Midbrain (tissue), 1 donor: Measurements from ENCODE around the gene MBD3.

Experiments used
- DNase-seq: peaks from one replicate; lab custom pipeline; 2025; lab: John Stamatoyannopoulos, UW

The MBD3 gene

DNA sequence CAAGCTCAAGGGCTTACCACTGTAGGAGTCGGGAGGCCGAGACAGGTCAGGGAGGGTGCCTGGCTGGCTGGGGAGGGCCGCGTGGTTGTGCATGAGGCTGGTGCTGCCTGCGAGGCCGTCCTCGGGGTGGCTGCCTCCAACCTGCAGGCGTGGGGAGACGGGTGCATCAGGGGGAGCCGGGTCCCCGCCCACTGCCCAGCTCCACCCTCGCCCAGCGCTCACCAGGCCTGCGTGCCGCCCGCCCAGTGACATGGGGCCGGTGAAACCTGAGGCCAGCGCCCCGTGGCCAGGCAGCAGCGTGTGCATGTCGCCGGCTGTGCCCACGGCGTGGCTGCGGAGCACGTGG lies 26.4 kb upstream of the MBD3 start:
- DNase-seq, result no peak

GRCh38 chr19:1618157-1619093 lies 25.8 kb upstream of the MBD3 start:
- no peak for DNase-seq

DNA sequence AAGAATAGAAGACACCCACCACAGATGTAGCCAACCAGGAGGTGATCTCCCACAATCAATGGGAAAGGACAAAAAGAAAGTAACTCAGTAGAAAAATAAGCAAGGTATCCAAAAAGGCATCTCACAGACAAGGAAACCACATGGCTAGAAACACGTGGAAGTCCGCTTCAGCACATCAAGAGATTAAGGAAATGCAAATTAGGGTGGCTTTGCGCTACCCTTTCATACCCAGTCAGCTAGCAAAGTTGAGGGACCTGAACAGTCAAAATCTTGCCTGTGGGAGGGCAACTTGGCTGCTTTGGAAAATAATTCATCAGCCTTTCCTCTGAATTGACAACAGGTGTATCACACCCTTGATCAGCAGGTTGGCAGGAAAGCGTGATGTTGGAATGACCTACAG lies 24.2 kb upstream of the MBD3 start:
- no peak for DNase-seq

DNA sequence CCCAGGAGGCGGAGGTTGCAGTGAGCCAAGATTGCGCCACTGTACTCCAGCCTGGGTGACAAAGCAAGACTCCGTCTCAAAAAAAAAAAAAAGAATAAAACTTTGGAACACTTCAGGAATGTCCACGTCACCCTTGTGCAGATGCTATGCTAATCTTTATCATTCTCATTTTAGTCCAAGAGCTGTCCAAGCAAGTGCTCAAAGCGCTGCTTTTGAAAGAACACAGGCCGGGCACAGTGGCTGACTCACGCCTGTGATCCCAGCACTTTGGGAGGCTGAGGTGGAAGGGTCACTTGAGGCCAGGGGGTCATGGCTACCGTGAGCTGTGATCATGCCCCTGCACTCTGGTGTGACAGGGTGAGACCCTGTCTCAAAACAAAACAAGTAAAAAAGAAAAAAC lies 23.7 kb upstream of the MBD3 start:
- DNase-seq, result no peak

- no peak for DNase-seq
Observed at GRCh38 chr19:1615156-1615765, 22.6 kb upstream of the MBD3 start.

DNA sequence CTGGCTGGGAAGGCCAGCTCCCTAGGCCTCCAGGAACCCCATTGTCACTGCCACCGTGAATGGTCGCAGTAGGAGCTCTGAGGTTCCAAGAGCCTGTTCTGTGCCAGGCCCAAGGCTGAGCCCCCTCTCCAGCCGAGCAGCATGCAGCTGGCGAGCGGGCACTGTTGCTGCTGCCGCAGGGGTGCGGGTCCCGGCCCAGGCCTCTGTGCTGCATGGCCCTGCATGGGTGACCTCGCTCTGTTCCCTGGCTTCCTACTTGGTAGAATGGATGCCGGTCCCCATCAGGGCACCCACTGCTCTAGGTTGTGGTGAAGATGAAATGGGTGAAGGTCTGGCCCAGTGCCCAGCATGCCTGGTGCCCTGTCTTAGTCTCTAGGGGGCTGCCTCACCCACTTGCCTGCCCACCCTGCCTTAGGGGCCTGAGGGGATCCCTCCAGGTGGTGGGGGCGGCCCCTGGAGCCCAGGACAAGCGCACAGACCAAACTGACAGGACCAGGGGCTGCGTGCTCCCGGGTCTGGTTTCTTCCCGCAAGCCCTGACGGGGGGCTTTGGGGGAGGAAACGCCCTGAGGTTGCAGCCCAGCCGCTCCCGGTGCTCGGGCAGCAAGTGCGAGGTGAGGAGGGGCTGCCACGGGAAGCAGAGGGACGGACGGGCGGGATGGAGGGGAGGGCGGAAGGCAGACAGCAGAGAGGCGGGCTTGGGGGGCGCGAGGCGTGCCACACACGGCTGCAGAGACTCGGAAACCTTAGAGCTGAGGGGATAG lies 21.3 kb upstream of the MBD3 start:
- DNase-seq, result no peak

GRCh38 chr19:1613146-1613545 lies 20.5 kb upstream of the MBD3 start:
- DNase-seq, result no peak

GRCh38 chr19:1612114-1613086 lies 19.7 kb upstream of the MBD3 start:
- no peak for DNase-seq

DNA sequence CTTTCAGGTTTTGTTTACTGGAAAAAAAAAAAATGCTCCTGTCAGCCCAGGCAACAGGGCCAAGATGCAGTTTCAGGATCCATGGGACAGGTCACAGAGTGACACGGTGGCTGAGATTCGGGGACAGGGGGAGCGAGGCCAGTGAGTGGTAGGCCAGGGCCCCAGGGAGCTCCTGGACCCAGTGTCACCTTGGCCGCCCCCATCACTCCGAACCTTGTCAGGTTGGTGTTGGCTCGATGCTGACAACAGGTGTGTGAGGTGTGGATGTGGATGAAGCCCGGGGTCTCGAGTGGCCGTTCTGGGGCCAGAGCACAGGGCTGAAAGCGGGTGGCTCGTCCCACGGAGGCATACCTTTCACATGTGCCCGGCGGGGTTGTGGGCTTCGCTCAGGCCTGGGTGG lies 18.7 kb upstream of the MBD3 start:
- no peak for DNase-seq

DNA sequence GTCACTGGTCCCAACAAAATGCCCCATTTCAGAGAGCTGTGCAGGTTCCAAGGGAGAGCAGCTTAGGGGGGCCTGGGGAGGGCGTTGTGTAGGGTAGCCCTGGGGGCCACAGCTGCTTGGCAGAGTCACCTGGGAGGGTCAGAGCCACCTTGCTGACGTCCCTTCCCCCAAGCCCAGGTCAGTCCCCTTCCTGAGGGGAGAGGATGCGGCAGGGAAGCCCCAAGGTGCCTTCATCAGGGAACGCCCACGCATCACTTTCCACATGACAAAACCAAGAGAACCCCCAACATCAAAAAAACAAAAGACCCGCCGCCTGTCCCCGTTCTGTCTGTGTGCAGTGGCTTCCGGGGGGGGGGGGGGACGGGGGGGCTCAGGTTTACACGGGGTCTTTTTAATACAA lies 17.9 kb upstream of the MBD3 start:
- no peak for DNase-seq

DNA sequence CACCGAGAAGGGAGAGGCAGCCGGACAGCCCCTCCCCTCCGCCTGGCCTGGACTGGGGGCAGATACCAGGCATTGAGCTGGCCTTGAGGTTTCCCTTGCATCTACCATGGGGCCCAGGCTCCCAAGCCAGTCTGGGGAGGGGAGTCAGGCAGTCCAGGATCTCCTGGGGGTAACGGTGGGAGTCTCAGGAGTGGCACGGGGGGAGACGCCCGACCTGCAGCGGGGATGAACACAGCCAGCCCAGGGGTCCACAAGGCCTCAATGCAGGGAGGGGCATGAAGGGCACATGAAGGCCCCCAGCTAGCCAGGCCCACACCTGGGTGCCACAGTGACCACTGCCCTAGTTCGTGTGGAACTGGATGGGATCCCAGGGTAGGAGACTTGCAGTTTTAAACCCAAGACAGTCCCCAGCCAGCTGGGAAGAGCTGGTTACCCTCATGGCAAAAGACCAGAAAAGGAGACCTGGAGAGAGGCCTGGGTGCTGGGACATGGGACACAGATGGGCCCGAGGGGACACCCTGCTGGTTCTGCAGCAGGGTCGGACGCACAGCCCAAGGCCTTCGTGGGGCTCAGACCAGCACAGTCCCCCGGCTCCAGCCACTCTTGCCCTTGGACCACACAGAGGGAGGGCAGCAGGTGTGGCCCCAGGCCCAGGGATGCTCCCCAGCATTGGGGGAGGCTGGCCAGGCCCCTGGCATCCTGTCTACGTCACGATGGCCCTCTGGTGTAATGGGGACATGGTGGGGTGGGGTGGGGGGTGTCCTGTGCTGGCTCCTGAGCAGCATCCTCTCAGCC lies 17.2 kb upstream of the MBD3 start:
- DNase-seq, result no peak

DNA sequence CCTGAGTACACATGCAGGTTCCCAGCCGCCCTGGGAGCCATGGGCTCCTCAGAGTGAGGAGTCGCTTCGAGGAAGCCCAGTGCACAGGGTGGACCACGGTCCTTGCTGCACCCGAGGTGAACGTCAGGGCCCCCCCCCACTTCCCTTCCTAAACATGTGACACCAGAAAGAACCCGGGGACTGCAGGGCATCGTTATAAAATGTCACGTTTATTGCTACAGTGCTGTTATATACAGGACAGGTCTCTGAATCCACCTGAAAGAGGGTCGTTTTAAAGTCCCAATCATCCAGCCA lies 16.4 kb upstream of the MBD3 start:
- DNase-seq, result no peak

DNA sequence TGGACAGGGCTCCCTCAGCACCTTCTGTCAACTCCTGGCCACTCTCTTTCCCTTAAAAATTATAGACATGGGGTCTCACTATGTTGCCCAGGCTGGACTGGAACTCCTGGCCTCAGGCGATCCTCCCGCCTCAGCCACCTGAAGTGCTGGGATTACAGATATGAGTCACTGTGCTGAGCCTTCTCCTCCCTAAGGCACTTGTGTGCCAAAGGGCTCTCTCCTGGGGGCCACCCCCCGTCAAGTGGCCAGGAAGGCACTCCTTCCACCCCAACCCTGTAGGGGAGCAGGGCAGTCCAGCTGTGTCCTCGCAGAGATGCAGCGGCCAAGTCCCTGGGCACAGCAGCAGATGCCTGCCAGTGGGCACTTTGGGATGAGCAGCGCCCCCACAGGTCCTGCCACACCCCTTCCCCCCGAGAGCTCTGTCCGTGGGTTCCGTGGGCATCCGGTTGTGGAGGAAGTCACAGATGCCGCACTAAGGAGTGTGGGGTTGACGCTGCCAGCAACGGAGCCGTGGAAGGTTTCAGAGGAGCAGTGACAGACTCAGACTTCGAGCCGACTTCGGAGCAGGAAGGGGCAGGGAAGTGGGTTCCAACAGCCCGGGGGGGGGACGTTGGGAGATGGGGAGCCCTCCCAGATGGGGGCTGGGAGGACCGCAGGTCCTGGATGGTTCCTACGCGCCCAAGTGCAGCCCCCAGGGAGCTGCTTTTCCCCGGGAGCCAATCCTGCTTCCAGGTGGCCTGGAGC lies 15.9 kb upstream of the MBD3 start:
- no peak for DNase-seq

DNA sequence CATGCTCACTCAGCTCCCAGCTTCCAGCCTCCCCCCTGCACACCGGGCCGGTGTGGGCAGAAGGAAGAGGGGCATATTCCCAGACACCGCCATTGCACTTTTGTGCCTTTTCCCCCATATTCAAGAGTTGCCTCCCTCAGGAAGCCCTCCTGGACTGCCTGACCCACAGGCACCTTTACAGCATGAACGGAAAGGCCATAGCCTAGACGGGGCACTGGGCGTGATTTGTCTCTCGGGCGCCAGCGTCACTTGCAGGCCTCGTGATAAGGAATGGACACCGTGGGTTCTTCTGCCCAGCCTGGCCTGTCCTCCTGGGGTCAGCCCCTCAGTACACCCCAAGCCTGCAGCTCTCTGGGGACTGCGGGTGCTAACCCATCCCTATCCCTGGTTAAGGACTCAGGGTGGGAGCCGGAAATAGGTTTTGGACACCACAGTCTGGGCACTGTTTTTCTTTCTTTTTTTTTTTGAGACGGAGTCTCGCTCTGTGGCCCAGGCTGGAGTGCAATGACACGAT lies 13.5 kb upstream of the MBD3 start:
- no peak for DNase-seq

GRCh38 chr19:1605236-1606137 lies 12.8 kb upstream of the MBD3 start, which contains the start of gene UQCR11:
Gene UQCR11 (minus strand): TSS chr19:1605462. CDS start chr19:1605409, 53 bp downstream.
- DNase-seq, result peak; percentile 95

GRCh38 chr19:1602091-1602707 lies 9.5 kb upstream of the MBD3 start:
- no peak for DNase-seq

- DNase-seq, result no peak
Observed at GRCh38 chr19:1601613-1602064, 9.0 kb upstream of the MBD3 start.

DNA sequence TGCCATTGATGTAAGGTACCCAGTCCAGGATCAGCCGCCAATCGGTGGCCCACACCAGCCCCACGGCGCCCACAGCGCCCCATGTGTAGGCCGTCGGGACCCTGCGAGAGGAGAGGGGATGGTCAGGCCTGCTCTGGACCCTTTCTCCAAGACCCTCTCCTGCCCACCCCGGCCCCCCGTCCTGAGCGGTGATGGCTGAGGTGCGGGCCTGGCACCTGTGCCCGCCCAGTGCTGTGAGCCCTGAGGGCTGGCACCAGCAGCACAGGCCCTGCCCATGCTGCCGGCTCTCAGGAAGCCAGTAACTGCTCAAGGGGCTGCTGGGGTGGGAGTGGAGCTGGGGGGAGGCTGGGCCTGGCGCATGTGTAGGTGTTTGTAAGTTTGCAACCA lies 6.8 kb upstream of the MBD3 start:
- DNase-seq, result no peak
